Astrocyte (in vitro differentiated cells and primary cell): ENCODE measurements around the gene LRIG3.

ENCODE experiments used
- CTCF ChIP-seq: IDR thresholded peaks from 2 replicates; pipeline ENCODE4 v1.5.1; 2011; ENCODE audit warnings: low read depth, mild to moderate bottlenecking, inconsistent platforms, low read length, moderate library complexity; ENCODE audit not compliant: insufficient read depth
- EZH2 ChIP-seq: IDR thresholded peaks from 2 replicates; pipeline ENCODE4 v1.6.1; 2012; ENCODE audit warnings: mild to moderate bottlenecking, low read length, inconsistent platforms; ENCODE audit not compliant: insufficient read depth

DNA sequence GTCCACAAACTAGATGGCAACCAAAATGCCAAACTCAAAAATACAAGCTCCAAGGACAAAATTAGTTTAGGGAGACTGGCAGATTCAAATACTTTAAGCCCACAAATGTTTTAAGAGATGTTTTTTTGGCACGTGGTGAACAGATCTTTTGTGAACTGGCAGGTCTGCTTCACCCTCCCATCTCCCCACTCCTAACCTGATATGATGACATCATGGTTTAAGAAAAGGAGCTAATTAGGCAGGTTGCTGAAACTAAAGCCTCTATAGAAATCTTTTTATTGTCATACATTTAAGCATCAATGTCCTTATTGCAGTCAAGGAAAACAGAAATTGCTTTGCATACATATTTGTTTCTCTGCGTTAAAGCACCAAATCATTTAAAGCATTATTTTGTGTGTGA is 5.8 kb downstream of the LRIG3 start:
- TF ChIP-seq CTCF (no peak), EZH2 (no peak)
